ENCODE data around the gene TET1. TPM values are rescaled to one million over a fixed set of nuclear protein-coding genes. Genes with fewer than 3 reads are reported as not detected.

The TET1 gene
- total and polyA plus RNA-seq, 9 of the 15 experiments (the other 6 are each of a cell fraction or from before 2014, with no cell fraction given), result 2.6 to 21.3 (median 11.6) TPM

DNA sequence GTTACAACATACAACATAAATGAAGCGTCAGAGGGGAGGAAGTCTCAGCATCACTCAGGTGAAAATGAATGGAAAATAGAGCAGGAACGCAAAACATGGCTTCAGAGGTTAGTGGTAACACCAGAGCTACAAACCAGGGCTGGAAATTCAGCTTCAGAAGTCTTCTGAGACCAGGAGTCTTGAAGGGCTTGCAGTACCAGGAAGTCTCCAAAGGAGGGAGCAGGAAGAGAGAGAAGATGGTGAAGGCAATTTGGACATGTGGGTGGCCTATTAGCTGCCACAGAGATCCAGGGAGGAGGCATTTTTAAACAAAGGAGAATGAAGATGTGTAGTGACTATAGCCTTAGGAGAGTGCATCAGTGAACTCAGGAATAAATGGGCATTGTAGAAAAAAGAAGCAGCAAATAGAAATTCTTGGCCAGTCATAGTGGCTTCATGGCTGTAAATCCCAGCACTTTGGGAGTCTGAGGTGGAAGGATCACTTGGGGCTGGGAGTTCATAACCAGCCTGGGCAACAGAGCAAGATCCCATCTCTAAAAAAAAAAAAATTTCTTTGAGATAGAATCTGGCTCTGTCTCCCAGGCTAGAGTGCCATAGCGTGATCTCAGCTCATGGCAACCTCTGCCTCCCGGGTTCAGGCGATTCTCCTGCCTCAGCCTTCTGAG, 9.3 kb upstream of the TET1 start (continued):
- TF ChIP-seq ILF3 (IDR thresholded peaks at IDR 0.05; ENCODE audit: borderline replicate concordance) (no peak), TAF9B (IDR thresholded peaks at IDR 0.05; ENCODE audit: partially characterized antibody) (no peak), MTA3 (IDR thresholded peaks at IDR 0.05; ENCODE audit: borderline replicate concordance) (0 out of 2 replicates have a peak, but pooled peaks have one; percentile 10), PTRF (tag; IDR thresholded peaks at IDR 0.05) (no peak), SMARCB1 (IDR thresholded peaks at IDR 0.05; ENCODE audit: insufficient read length, low read depth) (no peak), TBL1XR1 (IDR thresholded peaks at IDR 0.05; ENCODE audit: low read length in 2 of 2) (0 out of 4 replicates have a peak, but pooled peaks of 1 of the 2 experiments have one; percentile 44), RUNX1 (IDR thresholded peaks at IDR 0.05; ENCODE audit: low read depth) (no peak), CBFA2T2 (conservative IDR thresholded peaks at IDR 0.05) (no peak), FOS (IDR thresholded peaks at IDR 0.05; ENCODE audit: extremely low read depth, insufficient read length) (no peak), ZNF699 (CRISPR knock-in tag; IDR thresholded peaks at IDR 0.05; ENCODE audit: insufficient replicate concordance) (no peak), CBX2 (IDR thresholded peaks at IDR 0.05; ENCODE audit: insufficient read depth, low read length, poor library complexity, severe bottlenecking) (no peak), SIN3B (IDR thresholded peaks at IDR 0.05; ENCODE audit: low read depth) (no peak), ZNF184 (CRISPR knock-in tag; IDR thresholded peaks at IDR 0.05) (no peak), CHD2 (IDR thresholded peaks at IDR 0.05; ENCODE audit: low read depth, low read length) (no peak), ARID1B (IDR thresholded peaks at IDR 0.05) (0 out of 2 replicates have a peak, but pooled peaks have one; percentile 6), PML (IDR thresholded peaks at IDR 0.05; ENCODE audit: low read length) (no peak)
- TF ChIP-seq, protein P1, sequence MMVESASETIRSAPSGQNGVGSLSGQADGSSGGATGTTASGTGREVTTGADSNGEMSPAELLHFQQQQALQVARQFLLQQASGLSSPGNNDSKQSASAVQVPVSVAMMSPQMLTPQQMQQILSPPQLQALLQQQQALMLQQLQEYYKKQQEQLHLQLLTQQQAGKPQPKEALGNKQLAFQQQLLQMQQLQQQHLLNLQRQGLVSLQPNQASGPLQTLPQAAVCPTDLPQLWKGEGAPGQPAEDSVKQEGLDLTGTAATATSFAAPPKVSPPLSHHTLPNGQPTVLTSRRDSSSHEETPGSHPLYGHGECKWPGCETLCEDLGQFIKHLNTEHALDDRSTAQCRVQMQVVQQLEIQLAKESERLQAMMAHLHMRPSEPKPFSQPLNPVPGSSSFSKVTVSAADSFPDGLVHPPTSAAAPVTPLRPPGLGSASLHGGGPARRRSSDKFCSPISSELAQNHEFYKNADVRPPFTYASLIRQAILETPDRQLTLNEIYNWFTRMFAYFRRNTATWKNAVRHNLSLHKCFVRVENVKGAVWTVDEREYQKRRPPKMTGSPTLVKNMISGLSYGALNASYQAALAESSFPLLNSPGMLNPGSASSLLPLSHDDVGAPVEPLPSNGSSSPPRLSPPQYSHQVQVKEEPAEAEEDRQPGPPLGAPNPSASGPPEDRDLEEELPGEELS (CRISPR knock-in tag; IDR thresholded peaks at IDR 0.05; ENCODE audit: borderline replicate concordance), result no peak
- TF ChIP-seq, protein P2, sequence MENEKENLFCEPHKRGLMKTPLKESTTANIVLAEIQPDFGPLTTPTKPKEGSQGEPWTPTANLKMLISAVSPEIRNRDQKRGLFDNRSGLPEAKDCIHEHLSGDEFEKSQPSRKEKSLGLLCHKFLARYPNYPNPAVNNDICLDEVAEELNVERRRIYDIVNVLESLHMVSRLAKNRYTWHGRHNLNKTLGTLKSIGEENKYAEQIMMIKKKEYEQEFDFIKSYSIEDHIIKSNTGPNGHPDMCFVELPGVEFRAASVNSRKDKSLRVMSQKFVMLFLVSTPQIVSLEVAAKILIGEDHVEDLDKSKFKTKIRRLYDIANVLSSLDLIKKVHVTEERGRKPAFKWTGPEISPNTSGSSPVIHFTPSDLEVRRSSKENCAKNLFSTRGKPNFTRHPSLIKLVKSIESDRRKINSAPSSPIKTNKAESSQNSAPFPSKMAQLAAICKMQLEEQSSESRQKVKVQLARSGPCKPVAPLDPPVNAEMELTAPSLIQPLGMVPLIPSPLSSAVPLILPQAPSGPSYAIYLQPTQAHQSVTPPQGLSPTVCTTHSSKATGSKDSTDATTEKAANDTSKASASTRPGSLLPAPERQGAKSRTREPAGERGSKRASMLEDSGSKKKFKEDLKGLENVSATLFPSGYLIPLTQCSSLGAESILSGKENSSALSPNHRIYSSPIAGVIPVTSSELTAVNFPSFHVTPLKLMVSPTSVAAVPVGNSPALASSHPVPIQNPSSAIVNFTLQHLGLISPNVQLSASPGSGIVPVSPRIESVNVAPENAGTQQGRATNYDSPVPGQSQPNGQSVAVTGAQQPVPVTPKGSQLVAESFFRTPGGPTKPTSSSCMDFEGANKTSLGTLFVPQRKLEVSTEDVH (IDR thresholded peaks at IDR 0.05; ENCODE audit: low read depth, partially characterized antibody), result no peak
- TF ChIP-seq, protein P3, sequence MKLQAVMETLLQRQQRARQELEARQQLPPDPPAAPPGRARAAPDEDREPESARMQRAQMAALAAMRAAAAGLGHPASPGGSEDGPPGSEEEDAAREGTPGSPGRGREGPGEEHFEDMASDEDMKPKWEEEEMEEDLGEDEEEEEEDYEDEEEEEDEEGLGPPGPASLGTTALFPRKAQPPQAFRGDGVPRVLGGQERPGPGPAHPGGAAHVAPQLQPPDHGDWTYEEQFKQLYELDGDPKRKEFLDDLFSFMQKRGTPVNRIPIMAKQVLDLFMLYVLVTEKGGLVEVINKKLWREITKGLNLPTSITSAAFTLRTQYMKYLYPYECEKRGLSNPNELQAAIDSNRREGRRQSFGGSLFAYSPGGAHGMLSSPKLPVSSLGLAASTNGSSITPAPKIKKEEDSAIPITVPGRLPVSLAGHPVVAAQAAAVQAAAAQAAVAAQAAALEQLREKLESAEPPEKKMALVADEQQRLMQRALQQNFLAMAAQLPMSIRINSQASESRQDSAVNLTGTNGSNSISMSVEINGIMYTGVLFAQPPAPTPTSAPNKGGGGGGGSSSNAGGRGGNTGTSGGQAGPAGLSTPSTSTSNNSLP (IDR thresholded peaks at IDR 0.05; ENCODE audit: borderline replicate concordance, low read depth, low read length), result no peak
- TF ChIP-seq, protein P4, sequence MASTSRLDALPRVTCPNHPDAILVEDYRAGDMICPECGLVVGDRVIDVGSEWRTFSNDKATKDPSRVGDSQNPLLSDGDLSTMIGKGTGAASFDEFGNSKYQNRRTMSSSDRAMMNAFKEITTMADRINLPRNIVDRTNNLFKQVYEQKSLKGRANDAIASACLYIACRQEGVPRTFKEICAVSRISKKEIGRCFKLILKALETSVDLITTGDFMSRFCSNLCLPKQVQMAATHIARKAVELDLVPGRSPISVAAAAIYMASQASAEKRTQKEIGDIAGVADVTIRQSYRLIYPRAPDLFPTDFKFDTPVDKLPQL (IDR thresholded peaks at IDR 0.05; ENCODE audit: extremely low read depth, insufficient read length), result no peak

Data from K562 (cell line).